Epithelial cell of proximal tubule (primary cell): ENCODE results near the gene OTUD1. TPM values are rescaled to one million over a fixed set of nuclear protein-coding genes. Genes with fewer than 3 reads are reported as not detected.

Source experiments
- DNase-seq: peaks from one replicate; pipeline ENCODE4 v3.0.0-alpha.2; 2011; ENCODE audit warnings: low read depth
- H3K4me3 ChIP-seq: 2 replicates; pipeline ENCODE4 v1.5.1; 2011; ENCODE audit warnings: low read depth, mild to moderate bottlenecking, low read length
- total RNA-seq: library from RNA; depleted of rRNA; stranded (reverse); fragments of >200 nt; gene quantifications from 2 replicates; pipeline ENCODE4 v1.2.3, GENCODE V29; 2015
- TF ChIP-seq, protein P1 (sequence below): conservative IDR thresholded peaks from 2 replicates; pipeline ENCODE4 v1.5.1; 2012; ENCODE audit warnings: low read depth, mild to moderate bottlenecking, low read length

OTUD1 gene
- total RNA-seq, 1 donor from 2014 or later = 6.2 TPM

DNA sequence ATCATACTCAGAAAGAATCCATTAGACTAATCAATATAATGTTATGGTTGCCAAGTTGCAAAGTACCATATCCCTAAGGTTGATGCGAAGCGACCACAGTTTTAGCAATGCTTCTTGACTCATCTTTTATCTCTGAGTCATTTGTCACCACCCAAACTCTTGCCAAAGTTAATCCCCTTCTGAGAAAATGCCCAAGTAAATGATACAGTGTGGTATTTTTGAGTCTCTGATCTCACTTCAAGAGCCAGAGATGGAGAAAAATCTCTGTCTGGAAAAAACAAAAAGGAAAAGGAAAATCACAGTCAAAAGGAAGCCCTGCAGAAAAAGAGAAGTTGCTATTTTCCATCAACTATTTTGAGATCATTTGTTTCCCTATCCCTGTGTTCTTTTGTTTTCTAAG is 26.7 kb upstream of the OTUD1 start:
- H3K4me3 ChIP-seq = no peak overlapping the region
- DNase-seq = no peak
- TF ChIP-seq, protein P1, sequence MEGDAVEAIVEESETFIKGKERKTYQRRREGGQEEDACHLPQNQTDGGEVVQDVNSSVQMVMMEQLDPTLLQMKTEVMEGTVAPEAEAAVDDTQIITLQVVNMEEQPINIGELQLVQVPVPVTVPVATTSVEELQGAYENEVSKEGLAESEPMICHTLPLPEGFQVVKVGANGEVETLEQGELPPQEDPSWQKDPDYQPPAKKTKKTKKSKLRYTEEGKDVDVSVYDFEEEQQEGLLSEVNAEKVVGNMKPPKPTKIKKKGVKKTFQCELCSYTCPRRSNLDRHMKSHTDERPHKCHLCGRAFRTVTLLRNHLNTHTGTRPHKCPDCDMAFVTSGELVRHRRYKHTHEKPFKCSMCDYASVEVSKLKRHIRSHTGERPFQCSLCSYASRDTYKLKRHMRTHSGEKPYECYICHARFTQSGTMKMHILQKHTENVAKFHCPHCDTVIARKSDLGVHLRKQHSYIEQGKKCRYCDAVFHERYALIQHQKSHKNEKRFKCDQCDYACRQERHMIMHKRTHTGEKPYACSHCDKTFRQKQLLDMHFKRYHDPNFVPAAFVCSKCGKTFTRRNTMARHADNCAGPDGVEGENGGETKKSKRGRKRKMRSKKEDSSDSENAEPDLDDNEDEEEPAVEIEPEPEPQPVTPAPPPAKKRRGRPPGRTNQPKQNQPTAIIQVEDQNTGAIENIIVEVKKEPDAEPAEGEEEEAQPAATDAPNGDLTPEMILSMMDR = no peak

DNA sequence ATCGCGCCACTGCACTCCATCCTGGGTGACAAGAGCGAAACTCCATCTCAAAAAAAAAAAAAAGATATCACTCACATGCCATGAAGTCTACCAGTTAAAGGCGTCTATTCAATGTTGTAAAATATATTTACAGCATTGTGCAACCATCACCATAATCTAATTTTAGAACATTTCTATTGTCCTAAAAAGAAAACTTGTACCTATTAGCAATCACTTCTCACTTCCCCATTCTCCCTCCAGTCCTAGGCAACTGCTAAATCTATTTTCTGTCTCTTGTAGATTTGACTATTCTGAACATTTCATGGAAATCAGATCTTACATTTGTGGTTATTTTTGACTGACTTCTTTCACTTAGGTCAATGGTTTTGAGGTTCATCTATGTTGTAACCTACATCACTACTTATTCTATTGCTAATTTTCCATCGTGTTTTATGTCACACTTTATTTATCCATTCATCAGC is 25.2 kb upstream of the OTUD1 start:
- TF ChIP-seq, protein P1 = no peak
- DNase-seq = no peak
- H3K4me3 ChIP-seq = no peak overlapping the region

DNA sequence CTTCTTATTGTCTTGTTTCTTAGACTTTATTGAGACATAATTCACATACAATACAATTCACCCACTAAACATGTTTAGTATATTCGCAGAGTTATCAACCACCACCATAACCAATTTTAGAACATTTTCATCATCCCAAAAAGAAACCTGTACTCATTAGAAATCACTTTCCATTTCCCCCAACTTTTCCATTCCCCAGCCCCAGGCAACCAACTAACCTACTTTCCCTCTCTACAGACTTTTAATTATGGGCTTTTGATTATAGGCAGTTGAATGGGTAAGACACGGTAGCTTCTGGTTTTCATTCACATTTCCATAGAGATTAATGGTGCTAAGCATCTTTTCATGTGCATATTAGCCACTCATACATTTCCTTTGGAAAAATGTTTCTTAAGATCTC is 24.2 kb upstream of the OTUD1 start:
- DNase-seq = no peak
- TF ChIP-seq, protein P1 = no peak
- H3K4me3 ChIP-seq = no peak overlapping the region

DNA sequence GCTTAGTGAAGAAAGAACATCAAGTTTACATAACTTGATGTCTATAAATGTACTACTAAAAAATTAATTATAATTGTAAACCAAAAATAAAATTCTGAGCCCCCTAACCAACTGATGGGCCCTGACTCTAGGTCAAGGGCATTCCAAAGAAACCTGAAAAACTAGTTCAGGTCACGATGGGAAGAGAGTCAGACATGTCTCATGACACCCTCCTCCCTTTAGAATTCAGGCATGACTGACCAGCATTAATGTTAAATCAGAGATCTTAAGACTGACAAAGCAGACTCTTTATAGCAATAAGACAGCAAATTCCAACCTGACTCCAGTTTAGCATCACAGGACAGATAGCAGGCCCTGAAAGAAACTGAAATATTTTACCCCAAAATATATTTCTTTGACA is 21.6 kb upstream of the OTUD1 start:
- DNase-seq = no peak
- H3K4me3 ChIP-seq = no peak overlapping the region
- TF ChIP-seq, protein P1 = no peak

DNA sequence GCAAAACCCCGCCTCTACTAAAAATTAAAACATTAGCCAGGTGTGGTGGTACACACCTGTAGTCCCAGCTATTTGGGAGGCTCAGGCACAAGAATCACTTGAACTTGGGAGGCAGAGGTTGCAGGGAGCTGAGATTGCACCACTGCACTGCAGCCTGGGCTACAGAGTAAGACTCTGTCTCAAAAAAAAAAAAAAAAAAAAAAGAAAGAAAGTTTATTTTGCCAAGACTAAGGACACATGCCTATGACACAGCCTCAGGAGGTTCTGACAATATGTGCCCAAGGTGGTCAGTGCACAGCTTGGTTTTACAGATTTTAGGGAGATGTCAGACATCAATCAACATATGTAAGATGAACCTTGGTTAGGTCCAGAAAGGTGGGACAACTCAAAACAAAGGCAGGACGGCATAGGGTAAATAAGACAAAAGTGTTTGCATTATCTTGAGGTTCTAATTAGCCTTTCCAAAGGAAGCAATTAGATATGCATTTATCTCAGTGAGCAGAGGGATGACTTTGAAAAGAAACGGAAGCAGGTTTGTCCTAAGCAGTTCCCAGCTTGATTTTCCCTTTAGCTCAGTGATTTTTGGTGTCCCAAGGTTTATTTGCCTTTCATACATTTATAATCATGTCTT is 20.7 kb upstream of the OTUD1 start:
- H3K4me3 ChIP-seq = no peak overlapping the region
- TF ChIP-seq, protein P1 = no peak
- DNase-seq = no peak

DNA sequence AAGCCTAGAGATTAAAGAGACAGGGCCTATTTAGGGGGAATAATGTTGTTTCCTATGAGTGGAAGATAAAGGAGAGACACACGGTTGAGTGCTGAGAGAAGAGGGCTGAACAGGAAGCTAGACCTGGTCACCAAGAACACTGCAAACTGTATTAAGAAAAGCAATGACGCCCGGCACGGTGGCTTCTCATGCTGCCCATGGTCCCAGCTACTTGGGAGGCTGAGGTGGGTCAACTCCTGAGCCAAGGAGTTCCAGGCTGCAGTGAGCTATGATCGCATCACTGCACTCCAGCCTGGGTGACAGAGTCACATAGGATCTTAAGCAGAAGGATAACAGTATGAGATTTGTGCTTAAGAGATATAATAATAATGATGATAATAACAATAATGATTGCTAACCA is 19.7 kb upstream of the OTUD1 start:
- TF ChIP-seq, protein P1 = no peak
- DNase-seq = no peak
- H3K4me3 ChIP-seq = no peak overlapping the region

DNA sequence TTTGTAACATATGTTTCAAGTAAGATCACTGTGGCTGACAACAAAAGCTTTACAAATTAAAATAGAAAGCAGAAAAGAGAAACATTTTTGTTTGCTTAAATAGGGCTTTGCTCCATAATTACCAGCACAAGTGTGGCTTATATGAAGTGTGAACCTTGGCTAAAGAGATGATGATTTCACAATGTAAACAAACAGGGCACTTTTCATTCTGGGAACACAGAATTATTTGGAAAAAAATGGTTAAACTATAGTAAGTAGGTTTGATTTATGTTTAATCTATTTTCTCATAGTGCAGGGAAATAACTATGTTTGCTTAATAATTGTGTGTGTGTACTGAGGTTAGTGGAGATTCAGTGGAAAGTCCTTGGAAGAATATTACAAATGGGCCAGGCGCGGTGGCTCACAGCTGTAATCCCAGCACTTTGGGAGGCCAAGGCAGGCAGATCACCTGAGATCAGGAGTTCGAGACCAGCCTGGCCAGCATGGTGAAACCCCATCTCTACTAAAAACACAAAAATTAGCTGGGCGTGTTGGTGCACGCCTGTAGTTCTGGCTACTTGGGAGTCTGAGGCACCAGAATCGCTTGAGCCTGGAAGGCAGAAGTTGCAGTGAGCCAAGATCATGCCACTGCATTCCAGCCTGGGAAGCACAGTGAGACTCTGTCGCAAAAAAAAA is 19.1 kb upstream of the OTUD1 start:
- DNase-seq = no peak
- TF ChIP-seq, protein P1 = no peak

More for the DNA sequence above, 19.1 kb upstream of the OTUD1 start:
- no peak overlapping the region for H3K4me3 ChIP-seq
